HG02571 (cell line): Measurements from ENCODE around the gene MTUS2.
A peak's percentile ranks its signal among the peaks of the same experiment; 100 is the strongest.

Experiments
- ATAC-seq: cut with Tn5 transposase; IDR thresholded peaks from one replicate; pipeline ENCODE4 v1.9.1; 2021; ENCODE audit warnings: mild to moderate bottlenecking, moderate library complexity; ENCODE audit not compliant: unreplicated experiment

The MTUS2 gene

DNA sequence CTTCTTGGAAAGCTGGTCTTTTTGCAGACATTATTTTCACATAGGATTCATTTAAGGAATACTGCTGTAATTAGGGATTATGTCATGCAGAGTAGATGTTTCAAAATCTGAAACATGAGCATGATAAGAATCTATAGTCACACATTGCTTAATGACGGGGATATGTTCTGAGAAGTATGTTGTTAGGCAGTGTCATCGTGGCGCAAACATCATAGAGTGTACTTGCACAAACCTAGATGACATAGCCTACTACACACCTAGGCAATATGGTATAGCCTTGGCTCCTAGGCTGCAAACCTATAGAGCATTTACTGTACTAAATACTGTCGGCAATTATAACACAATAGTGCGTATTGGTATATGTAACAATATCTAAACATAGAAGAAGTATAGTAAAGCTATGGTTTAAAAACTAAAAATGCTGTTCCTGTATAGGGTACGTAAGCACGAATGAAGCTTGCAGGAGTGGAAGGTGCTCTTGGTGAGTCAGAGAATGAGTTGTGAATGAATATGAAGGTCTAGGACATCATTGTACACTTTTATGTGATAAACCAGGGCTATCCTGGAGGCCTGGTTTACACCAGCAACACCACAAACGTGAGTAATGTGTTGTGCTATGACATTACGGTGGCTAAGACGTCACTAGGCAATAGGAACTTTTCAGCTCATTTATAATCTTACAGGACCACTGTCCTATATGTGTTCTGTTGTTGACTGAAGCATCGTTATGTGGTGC is 283.1 kb downstream of the MTUS2 start:
- no peak for ATAC-seq

DNA sequence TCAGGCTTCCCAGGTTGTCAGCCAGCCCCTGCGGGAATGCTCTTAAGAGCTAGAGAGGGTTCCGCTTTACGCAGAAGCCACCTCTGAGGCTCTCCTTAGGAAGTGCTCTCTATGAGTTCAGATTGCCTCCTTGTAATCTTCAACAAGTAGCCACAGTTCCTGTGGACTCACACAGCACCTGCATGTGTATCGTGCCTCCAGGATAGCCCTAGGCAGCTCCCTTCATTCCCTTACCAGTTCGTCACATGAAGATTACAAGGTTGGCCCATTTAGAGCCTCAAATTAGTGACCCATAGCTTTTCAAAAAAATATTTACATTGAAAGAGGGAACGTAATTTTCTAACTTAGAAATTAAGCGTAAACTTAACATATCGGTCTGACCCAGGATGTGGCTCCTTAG is 284.3 kb downstream of the MTUS2 start:
- ATAC-seq = no peak

DNA sequence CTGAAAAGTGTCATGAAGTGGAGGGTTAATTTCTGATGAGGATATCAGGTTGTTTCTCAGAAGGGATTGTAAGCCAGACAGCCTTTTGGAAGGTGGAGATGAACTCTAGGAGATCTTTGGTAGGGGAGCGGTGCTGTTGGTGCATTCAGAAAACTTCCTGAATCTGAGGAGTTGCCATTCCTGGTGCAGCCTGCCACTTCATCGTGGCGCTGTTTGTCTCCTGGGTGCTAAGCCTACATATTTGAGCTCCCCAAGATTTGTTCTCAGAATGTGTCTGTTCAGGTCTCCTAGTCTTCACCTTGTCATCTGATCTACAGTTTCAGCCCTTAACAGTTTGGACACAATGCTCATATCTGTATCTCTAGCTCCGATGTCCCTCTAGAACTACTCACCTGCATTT is 285.6 kb downstream of the MTUS2 start:
- no peak for ATAC-seq

DNA sequence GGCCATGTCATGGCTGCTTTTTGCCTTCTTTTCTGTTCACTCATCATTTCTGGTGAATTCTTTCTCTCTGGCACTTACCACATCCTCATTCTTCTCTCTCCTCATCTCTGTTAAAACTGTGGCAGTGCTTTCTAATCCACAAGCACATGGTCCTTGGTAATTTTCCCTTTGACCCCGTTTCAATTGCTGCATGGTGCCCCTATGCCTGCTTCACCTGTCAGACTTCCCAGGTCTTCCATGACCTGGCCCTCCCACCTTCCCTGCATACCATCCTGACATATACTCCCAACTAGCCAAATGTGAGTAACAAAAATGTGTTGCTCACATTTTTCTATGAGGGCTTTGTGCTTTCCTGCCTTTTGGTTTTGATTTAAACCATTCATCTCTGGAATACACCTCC is 286.5 kb downstream of the MTUS2 start:
- ATAC-seq = no peak

DNA sequence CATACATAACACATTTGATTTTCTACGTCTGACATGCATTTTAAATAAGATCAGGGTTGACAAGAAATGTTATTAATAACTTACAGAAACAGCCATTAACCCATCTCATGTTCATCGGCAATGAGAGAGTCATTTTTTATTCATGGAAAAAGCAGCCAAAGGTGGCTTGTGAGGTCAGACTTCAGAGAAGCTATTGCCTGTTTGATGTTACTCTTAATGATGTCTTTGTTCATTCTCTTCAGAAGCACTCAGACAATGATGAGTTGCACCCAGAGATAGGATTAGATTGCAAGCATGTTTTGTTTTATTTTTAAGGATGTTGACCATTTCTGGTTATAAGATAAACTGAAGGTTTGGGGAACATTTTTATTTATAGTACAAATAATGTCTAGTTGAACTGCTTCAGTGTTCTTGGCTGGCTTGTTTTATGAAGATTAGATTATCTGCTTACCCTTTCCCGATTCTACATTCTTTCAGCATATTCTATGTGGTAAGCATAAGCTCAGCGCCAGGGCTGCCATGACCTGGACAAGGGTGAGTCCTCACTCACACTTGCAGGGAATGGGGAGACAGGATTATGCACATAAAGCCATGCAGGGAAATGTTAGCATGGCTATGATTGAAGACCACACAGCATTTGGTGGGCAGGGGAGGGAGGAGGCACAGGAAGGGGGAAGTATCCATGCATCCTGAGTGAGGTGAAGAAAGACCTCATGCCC is 288.1 kb downstream of the MTUS2 start:
- ATAC-seq = no peak

DNA sequence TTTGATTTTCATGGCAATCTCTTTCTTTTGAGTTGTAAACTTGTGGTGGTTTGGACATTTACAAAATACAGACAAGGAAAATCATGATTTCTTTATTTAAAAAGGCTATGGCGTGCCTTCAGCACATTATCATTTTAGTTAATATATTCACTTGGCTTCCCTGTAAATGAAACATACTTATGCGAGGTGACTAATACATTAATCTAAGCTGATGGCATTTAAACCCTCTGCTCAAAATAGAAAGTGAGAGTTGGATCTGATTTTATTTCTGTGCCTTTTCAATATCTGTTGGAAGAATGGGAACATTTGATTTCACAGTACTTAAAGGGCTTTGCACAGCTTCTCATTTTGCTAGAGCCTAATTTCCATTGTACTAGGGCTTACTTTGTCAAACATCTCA is 289.8 kb downstream of the MTUS2 start:
- ATAC-seq = no peak

DNA sequence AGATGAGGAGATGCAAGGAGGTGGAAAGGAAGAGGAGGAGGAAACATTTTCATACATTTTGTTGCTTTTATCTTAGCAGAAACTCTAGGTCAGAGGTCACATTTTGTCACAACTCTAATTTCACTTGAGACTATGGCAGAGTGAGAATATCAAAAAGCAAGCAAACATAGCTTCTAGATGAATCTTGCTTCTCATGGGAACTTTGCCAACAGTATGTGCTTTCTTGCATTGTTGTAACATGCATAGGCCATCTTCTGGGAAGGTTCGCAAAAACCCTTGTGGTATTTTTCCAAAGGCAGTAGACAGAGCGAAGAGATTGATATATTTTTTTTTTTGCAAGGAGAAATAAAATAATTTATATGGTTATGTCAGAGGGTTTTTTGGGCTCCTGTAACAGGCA is 291.3 kb downstream of the MTUS2 start:
- no peak for ATAC-seq

DNA sequence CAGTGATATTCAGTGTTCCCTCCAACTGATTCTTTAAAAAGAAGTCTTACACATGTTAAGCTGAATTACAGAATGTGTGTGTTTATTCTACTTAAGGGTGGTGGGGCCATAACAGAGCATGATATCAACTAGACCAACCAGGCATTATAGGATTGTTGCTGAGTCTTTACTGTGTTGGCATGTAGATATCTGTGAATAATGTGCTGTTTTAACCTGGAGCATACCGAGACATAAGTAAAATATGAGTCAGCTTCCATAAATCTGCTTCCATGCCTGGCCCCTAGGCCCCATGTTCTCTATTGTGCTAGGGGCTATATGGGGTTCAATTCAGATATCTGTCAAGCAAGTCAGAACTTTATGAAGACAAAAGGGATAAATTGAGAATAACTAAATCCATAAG is 295.7 kb downstream of the MTUS2 start:
- ATAC-seq = no peak

DNA sequence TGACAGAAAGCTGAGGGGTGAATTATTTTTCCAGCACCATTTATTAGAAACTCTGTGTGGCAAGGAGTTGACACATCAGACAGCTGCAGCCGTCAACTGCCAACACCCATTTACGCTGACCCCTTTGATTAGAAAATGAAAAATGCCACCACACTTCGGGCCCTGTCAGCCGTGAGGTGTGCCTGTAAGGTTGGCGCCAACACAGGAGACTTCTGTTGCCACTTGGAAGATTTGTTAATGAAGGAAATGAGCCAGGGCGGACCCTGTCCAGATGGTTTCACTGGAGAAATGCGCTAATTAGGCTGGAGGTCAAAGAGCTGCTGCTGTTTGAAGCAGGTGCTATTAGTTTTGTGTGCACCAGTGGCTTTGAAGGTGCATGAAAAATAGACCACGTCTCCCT is 297.5 kb downstream of the MTUS2 start:
- no peak for ATAC-seq

DNA sequence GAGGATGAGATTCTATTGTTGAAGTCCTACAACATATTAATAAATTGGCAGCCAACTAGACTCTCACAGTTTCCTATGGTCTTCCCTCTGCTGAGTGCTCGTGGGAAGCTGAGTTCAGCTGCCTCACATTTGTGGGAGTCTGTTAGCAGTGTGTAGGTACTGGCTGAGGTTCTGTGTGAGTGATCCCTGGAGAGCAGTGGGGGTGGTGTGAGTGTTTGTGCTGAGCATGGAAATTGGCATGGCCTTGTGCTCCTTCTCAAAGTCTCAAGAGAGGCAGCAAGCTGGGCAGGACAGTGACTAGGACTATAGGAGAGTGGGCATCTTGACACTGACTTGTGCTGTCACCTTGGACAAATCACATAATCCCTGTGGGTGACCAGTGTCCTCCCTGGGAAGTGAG is 298.3 kb downstream of the MTUS2 start:
- no peak for ATAC-seq

DNA sequence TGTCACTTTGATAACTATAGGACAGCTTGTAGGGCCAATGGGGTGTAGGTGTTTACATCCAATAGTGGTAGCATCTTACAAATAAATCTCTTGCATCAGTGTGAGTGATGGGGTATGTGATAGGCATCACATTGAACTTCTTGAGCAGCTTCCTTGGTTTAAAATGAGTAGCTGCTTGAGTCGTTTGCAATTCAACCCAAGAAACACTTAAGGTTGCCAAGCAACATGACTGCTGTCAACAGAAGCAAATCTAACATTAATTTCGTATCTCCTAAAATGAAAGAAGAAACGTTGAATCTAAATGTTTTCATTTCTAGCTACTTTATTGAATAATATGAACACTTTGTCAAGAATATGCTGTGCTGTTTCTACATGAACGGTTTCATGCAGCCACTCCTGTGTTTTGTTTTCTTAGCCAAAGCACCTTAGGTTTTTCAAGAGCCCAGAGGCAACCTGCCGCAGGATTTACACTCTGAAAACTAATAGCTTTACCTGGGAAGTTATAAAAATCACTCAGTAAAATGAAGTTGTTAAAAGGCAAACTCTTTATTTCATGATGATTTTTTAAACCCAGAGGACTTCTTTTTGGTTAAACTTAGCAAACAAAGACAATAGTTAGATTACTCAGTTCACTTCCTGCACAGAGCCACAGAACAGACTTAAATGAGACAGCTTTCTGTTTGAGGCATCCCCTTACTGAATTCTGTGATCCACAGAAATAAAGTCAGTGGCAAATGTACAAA is 305.2 kb downstream of the MTUS2 start:
- peak; percentile 75 for ATAC-seq

DNA sequence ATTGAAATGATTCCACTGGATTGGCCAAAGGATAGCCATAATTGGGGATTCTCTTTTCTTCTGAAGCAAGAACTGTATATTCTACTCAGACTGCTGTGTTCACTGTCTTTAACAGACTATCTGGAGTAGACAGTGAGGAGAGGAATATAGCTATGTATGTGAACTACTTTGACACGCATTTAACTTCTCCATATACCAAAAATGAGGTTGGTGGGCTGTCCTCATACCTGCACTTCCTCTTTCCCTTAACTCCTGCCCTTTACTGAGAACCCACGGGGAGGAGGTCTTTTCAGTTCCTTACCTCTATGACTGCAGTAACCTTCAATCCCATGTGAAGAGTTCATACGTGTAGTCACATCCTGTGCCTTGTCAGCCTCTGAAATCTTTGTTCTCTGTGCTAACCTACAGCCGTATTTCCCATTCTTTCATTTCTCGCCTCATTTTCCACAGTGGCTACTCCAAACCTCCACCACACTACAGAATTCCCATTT is 305.8 kb downstream of the MTUS2 start:
- peak; percentile 44 for ATAC-seq

DNA sequence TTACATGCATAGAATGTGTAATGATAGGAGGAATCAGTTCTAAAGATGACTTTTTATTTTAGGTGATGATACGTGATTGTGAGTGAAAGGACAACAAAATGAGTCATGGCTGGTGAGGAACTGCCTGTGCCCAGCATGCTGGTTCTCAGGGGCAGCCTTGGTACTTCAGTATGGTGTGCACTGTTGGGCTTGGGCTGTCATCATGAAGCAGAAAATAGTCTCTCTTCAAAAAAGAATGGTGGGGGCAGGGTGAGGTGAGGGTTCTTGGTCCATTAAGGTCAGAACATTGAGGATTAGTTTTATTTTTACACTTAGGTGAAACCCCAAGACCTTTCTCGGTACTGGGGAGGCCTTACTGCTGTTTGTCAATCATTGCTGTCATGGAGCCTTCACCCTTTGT is 309.5 kb downstream of the MTUS2 start:
- no peak for ATAC-seq

DNA sequence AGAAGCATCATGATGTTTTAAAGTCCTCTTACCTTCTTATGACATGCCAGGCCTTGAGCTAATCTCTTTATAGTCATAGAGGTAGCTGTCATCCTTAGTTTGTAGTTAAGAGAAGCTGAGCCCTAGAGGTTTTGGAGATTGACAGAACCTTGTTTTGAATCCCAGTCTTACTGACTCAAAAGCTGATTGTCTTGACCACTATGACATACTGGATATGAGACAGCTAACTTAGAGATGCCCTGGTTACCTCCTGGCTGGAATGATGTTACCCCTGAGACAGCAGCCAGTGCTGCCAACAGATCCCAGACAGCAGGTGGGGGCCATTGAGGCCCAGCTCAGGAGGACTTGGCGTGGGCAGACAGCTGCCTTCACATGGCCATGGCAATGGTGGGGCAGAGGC is 311.0 kb downstream of the MTUS2 start:
- ATAC-seq = no peak

DNA sequence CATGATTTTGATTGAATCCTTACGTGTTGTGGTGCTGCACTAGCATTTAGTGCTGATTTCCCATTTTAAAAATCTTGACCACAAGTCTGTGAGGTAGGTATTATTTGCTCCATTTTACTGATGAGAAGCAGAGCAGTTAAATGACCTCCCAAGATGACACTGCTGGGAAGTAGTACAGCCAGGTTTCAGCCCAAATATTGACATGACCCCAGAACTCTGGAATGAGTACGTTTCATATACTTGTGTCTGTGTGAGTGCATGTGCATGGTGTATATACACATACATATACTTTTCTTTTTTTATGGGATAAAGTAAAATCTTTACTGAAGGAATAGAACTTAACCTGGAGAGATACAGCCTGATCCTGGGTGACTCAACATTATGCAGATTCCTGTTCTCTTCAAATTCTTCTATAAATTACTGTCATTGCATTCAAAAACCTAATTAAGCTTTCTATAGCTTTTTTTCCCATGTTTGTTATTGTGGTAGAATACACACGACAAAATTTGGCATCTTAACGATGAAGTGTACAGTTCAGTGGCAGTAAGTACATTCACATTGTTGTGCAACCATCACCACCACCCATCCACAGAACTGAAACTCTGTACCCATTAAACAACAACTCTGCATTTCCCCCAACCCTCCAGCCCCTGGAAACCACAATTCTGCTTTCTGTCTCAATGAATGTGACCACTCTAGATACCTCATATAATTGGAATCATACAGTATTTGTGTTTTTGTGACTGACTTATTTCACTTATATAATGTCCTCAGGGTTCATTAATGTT is 311.9 kb downstream of the MTUS2 start:
- ATAC-seq = no peak

DNA sequence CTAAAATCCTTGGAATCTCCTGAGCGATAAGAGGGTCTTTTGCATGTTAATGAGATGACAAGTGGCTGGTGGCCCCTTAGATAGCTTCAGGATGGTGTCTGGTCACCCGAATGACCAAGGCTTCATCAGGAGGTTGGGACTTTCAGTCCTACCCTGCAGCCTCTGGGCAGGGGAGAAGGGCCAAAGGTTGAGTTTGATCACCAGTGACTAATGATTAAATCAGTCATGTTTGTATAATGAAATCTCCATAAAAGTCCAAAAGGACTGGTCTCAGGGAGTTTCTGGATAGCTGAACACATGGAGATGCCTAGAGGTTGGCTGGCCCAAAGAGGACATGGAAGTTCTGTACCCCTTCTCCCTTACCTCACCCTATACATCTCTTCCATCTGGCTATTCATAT is 316.2 kb downstream of the MTUS2 start:
- no peak for ATAC-seq

DNA sequence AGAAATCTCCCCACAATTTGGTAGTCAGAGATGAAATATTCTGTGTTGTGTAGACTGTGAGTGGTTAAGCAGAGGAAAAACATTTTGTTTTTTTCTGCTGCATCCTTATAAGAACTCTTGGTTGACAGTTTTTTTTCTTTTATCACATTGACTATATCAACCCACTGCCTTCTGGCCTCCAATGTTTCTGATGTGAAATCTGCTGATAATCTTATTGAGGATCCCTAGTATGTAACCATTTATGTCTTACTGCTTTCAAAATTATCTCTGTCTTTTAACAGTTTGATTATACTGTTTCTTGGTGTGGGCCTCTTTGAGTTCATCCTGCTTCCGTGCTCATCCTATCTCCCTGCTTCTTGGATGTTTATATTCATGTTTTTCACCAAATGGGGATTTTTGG is 316.9 kb downstream of the MTUS2 start:
- ATAC-seq = no peak

DNA sequence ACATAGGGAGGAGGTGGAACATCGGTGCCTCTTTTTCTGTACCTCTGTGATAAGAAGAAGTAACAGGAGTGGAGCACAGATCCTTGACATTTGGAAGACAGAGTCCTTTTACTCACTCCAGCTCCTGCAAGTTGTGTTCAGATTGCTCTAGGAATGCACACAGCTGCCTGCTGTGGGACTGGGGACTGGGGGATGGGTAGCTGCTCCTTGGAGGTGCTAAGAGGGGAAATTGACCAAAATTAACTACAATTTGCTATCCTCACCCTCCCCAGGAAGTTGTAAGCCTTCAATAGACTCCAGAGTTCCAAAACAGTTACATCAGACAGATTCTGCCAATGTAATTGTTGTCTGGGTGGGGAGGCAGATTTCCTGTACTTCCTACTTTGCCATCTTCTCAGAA is 317.9 kb downstream of the MTUS2 start:
- ATAC-seq = no peak

DNA sequence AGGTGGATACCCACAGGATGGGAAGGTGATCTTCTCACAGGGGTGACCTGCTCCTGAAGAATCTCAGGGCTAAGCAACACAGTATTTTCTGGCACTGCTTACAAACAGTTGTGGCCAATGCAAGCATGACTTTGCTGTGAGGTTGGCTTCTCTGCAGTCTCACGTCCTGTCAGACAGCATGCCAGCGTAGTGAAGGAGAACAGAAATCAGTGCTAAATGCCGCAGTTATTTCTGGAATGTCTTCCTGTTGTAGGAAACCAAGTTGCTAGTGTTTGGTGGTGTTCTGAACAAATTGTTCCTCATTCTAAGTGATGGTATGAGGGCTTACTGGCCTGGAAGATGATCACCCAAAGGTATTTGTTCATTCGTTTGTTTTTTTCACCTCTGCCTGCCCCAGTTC is 320.1 kb downstream of the MTUS2 start:
- ATAC-seq = no peak

DNA sequence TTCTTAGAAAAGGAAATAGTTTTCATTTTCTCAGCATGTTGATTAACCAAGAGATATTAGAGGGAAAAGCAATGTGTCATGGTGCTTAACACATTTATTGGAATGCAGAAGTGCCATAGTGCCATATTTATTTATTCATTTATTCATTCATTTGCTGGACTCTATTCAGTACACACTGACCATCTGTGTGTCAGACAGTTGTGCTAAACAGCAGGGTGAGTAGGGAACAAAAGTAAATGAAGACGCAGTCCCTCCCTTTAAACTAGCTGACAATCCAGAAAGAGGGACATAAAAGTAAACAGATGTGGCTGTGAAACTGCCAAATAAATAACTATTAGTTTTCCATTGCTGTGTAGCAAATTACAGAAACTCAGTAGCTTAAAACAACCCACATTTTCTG is 323.7 kb downstream of the MTUS2 start:
- no peak for ATAC-seq

DNA sequence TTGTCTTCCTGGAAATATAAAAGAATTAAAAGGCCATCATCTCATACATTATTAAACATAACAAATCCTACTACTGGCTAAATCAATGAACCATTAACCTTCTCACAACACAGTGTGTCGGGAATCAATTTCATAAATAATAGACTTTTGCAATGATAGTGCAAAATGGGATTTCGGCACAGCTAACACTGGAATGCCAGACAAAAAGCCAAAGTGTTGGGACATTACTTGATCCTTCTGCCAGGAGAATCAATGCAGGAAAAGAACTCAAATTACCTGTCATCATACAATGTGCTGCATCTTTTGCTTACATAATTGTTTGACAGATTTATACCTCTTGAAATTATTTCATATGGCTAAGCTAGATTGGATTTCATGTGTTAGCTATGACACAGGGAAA is 334.3 kb downstream of the MTUS2 start:
- no peak for ATAC-seq
